Peyer's patch (tissue), 4 donors: ENCODE measurements around the gene ASCL2. TPM values are rescaled to one million over a fixed set of nuclear protein-coding genes. Genes with fewer than 3 reads are reported as not detected.

ENCODE experiments used
- DNase-seq, 3 donors: peaks; one replicate each; pipeline ENCODE4 v3.0.0-alpha.2; 2017 to 2019
- H3K27ac ChIP-seq, 4 donors: fragments of 200-600 bp; sonication (generic); one replicate each; pipeline ENCODE4 v1.5.1; 2016 to 2019
- H3K27me3 ChIP-seq, 2 donors: fragments of 200-600 bp; sonication (generic); one replicate each; pipeline ENCODE4 v1.5.1; 2019
- H3K36me3 ChIP-seq, 3 donors: fragments of 200-600 bp; sonication (generic); one replicate each; pipeline ENCODE4 v1.5.1; 2016 to 2019
- H3K4me1 ChIP-seq, 4 donors: fragments of 200-600 bp; sonication (generic); one replicate each; pipeline ENCODE4 v1.5.1; 2016 to 2019
- H3K4me3 ChIP-seq, 4 donors: fragments of 200-600 bp; sonication (generic); 1 replicate in 3 of 4; 2 replicates in 1 of 4; pipeline ENCODE4 v1.5.1; 2016 to 2019; ENCODE audit warnings: mild to moderate bottlenecking in 1 of 4
- H3K9me3 ChIP-seq, 4 donors: fragments of 200-600 bp; sonication (generic); one replicate each; pipeline ENCODE4 v1.5.1; 2016 to 2019; ENCODE audit warnings: mild to moderate bottlenecking in 1 of 4
- CTCF ChIP-seq, 6 experiments: fragments of 450-650 bp in 4 of 6; fragments of 200-600 bp in 2 of 6; sonication (generic) in 1 of 6; IDR thresholded peaks; one replicate each; pipeline ENCODE4 v1.5.1; 2017 to 2019; ENCODE audit warnings: antibody characterized with exemption in 6 of 6, mild to moderate bottlenecking in 3 of 6, moderate library complexity in 1 of 6
- POLR2A ChIP-seq, 2 donors: fragments of 450-650 bp; IDR thresholded peaks; one replicate each; pipeline ENCODE4 v1.5.1; 2017; ENCODE audit warnings: antibody characterized with exemption in 2 of 2, mild to moderate bottlenecking in 2 of 2, moderate library complexity in 2 of 2
- total RNA-seq, 4 donors: library from RNA; depleted of rRNA; stranded (reverse); fragments of >200 nt; gene quantifications; one replicate each; pipeline ENCODE4 v1.1.0, GENCODE V29; 2016

The ASCL2 gene
- 10 to 100 TPM in 1 of 4 donors, 1 to 10 TPM in 3; 7.5 to 11.9 (median 8.4) TPM for total RNA-seq

- peak within 1 kb of the TSS; percentile 46 to 68 (median 64) for H3K4me3 ChIP-seq
- peak; percentile 14 to 59 (median 48) for DNase-seq
- no peak for TF ChIP-seq POLR2A (IDR thresholded peaks at IDR 0.05)
- no peak for TF ChIP-seq CTCF (IDR thresholded peaks at IDR 0.05)
- peaks cover 0 to 36% (median 22%) of the 10 kb centered on the region in 4 donors for H3K4me1 ChIP-seq
- peak within 1 kb of the TSS; percentile 54 to 86 (median 66) for H3K27ac ChIP-seq
- no peaks in the 10 kb centered on the region for H3K36me3 ChIP-seq
- peaks cover 0 to 16% of the 10 kb centered on the region in 2 donors for H3K27me3 ChIP-seq
- no peaks in the 10 kb centered on the region for H3K9me3 ChIP-seq
Observed at GRCh38 chr11:2270322-2271076, at the start of gene ASCL2. ASCL2 (minus strand) TSS chr11:2270588; CDS start chr11:2270332, 256 bp downstream.

GRCh38 chr11:2319791-2320472 is 49.5 kb upstream of the ASCL2 start:
- H3K27me3 ChIP-seq, result no peaks in the 10 kb centered on the region
- peaks cover 0 to 4% (median 0%) of the 10 kb centered on the region in 4 donors for H3K4me1 ChIP-seq
- H3K4me3 ChIP-seq, result no peak overlapping the region
- H3K27ac ChIP-seq, result peak overlapping the region in 1 of 4 donors; percentile 5
- no peaks in the 10 kb centered on the region for H3K36me3 ChIP-seq
- no peaks in the 10 kb centered on the region for H3K9me3 ChIP-seq
- peak in 1 of 3 donors; percentile 15 for DNase-seq
- TF ChIP-seq POLR2A (IDR thresholded peaks at IDR 0.05) (no peak), CTCF (IDR thresholded peaks at IDR 0.05) (no peak)

- peaks cover 0 to 13% (median 0%) of the 10 kb centered on the region in 4 donors for H3K4me1 ChIP-seq
- no peaks in the 10 kb centered on the region for H3K36me3 ChIP-seq
- DNase-seq, result no peak
- no peaks in the 10 kb centered on the region for H3K9me3 ChIP-seq
- no peak overlapping the region for H3K4me3 ChIP-seq
- TF ChIP-seq POLR2A (IDR thresholded peaks at IDR 0.05) (no peak), CTCF (IDR thresholded peaks at IDR 0.05) (no peak)
- no peaks in the 10 kb centered on the region for H3K27me3 ChIP-seq
- no peak overlapping the region for H3K27ac ChIP-seq
Observed at GRCh38 chr11:2318707-2319106, 48.3 kb upstream of the ASCL2 start.

GRCh38 chr11:2318123-2318522 is 47.7 kb upstream of the ASCL2 start:
- Histone ChIP-seq H3K9me3 (no peaks in the 10 kb centered on the region), H3K4me1 (peaks cover 0 to 13% (median 0%) of the 10 kb centered on the region in 4 donors), H3K27me3 (no peaks in the 10 kb centered on the region), H3K27ac (no peak overlapping the region), H3K4me3 (no peak overlapping the region), H3K36me3 (no peaks in the 10 kb centered on the region)
- DNase-seq, result no peak
- no peak for TF ChIP-seq CTCF (IDR thresholded peaks at IDR 0.05)
- no peak for TF ChIP-seq POLR2A (IDR thresholded peaks at IDR 0.05)

GRCh38 chr11:2317354-2318050 is 47.1 kb upstream of the ASCL2 start:
- TF ChIP-seq CTCF (IDR thresholded peaks at IDR 0.05), result no peak
- TF ChIP-seq POLR2A (IDR thresholded peaks at IDR 0.05), result no peak
- DNase-seq, result peak in 1 of 3 donors; percentile 44
- Histone ChIP-seq H3K9me3 (no peaks in the 10 kb centered on the region), H3K4me3 (no peak overlapping the region), H3K36me3 (no peaks in the 10 kb centered on the region), H3K27me3 (no peaks in the 10 kb centered on the region), H3K4me1 (peaks cover 0 to 13% (median 0%) of the 10 kb centered on the region in 4 donors), H3K27ac (no peak overlapping the region)
